Activated CD8-positive, alpha-beta T cell treated with anti-CD3 and anti-CD28 coated beads, Interleukin-2, amount 10 ng/mL, durations not matched to agents 7 days and 5 days (primary cell): ENCODE measurements around the gene LPAR4. TPM values are rescaled to one million over a fixed set of nuclear protein-coding genes. Genes with fewer than 3 reads are reported as not detected.

ENCODE experiments used
- ATAC-seq: fragments of 150-1000 bp; cut with Tn5 transposase; one replicate; pipeline ENCODE4 v1.10.0; 2021; ENCODE audit warnings: moderate library complexity
- CTCF ChIA-PET: fragments of 350-600 bp; sonication (Branson Sonifier 250); formaldehyde crosslinking; loops from one replicate; lab custom pipeline; 2021; ENCODE audit warnings: antibody characterized with exemption; lab: Charles Lee
- POLR2A ChIA-PET: fragments of 350-600 bp; sonication (Branson Sonifier 250); formaldehyde crosslinking; loops from one replicate; lab custom pipeline; 2021; ENCODE audit warnings: antibody characterized with exemption; lab: Charles Lee
- DNase-seq: peaks from one replicate; pipeline ENCODE4 v3.0.0-alpha.2; 2020
- H3K27ac Mint-ChIP-seq: one replicate; pipeline ENCODE4 v1.8.0; 2021; ENCODE audit warnings: mild to moderate bottlenecking, mixed read lengths
- H3K27me3 Mint-ChIP-seq: one replicate; pipeline ENCODE4 v1.8.0; 2021; ENCODE audit warnings: low read depth, mixed read lengths
- H3K36me3 Mint-ChIP-seq: one replicate; pipeline ENCODE4 v1.8.0; 2021; ENCODE audit warnings: low read depth, mixed read lengths
- H3K4me1 Mint-ChIP-seq: one replicate; pipeline ENCODE4 v1.8.0; 2021; ENCODE audit warnings: low read depth, mixed read lengths
- H3K4me3 Mint-ChIP-seq: one replicate; pipeline ENCODE4 v1.8.0; 2021; ENCODE audit warnings: mild to moderate bottlenecking, mixed read lengths
- H3K9me3 Mint-ChIP-seq: one replicate; pipeline ENCODE4 v1.8.0; 2022; ENCODE audit warnings: mixed read lengths; ENCODE audit not compliant: insufficient read depth
- total RNA-seq, 2 experiments: library from RNA; stranded (reverse); gene quantifications; one replicate each; pipeline ENCODE4 v1.2.3, GENCODE V29; 2021

LPAR4 gene
- not detected for total RNA-seq

- Mint-ChIP-seq H3K4me1 (no peaks in the 10 kb centered on the region), H3K27ac (no peak within 1 kb of the TSS), H3K9me3 (no peaks in the 10 kb centered on the region), H3K4me3 (no peak within 1 kb of the TSS), H3K27me3 (no peaks in the 10 kb centered on the region), H3K36me3 (no peaks in the 10 kb centered on the region)
- DNase-seq (no peak), ATAC-seq (no peak)
- CTCF ChIA-PET = no interaction called here
- POLR2A ChIA-PET = no interaction called here
These were observed at the start of gene LPAR4 for GRCh38 chrX:78747489-78747888. TSS of gene LPAR4 (plus strand) at chrX:78747720. CDS start at chrX:78754870, 7,150 bp downstream.

- Mint-ChIP-seq H3K36me3 (no peaks in the 10 kb centered on the region), H3K4me3 (no peak overlapping the region), H3K27ac (no peak overlapping the region), H3K9me3 (no peaks in the 10 kb centered on the region), H3K27me3 (no peaks in the 10 kb centered on the region), H3K4me1 (no peaks in the 10 kb centered on the region)
- ChIA-PET CTCF (no interaction called here), POLR2A (no interaction called here)
- no peak for ATAC-seq
- no peak for DNase-seq
These were observed 41.4 kb upstream of the LPAR4 start for GRCh38 chrX:78706071-78706470.

GRCh38 chrX:78708262-78708661, 39.3 kb upstream of the LPAR4 start:
- DNase-seq (no peak), ATAC-seq (no peak)
- no peaks in the 10 kb centered on the region for H3K36me3 Mint-ChIP-seq
- H3K4me1 Mint-ChIP-seq = no peaks in the 10 kb centered on the region
- ChIA-PET CTCF (interaction anchor here (0.8 to 1.5 kb wide), 3 partner anchors 114 to 373 kb away, joined by 3 to 4 read pairs (median 3); no protein-coding TSS in a partner anchor), POLR2A (no interaction called here)
- H3K27ac Mint-ChIP-seq = no peak overlapping the region
- H3K9me3 Mint-ChIP-seq = no peaks in the 10 kb centered on the region
- no peaks in the 10 kb centered on the region for H3K27me3 Mint-ChIP-seq
- H3K4me3 Mint-ChIP-seq = no peak overlapping the region

GRCh38 chrX:78708816-78709215, 38.7 kb upstream of the LPAR4 start:
- H3K27ac Mint-ChIP-seq = no peak overlapping the region
- no peak overlapping the region for H3K4me3 Mint-ChIP-seq
- DNase-seq (no peak), ATAC-seq (no peak)
- POLR2A ChIA-PET = no interaction called here
- no peaks in the 10 kb centered on the region for H3K27me3 Mint-ChIP-seq
- H3K4me1 Mint-ChIP-seq = no peaks in the 10 kb centered on the region
- CTCF ChIA-PET = interaction anchor here (0.8 to 1.5 kb wide), 2 partner anchors 115 to 373 kb away, joined by 3 to 4 read pairs; no protein-coding TSS in a partner anchor
- no peaks in the 10 kb centered on the region for H3K36me3 Mint-ChIP-seq
- no peaks in the 10 kb centered on the region for H3K9me3 Mint-ChIP-seq

GRCh38 chrX:78710171-78710570, 37.3 kb upstream of the LPAR4 start:
- Mint-ChIP-seq H3K36me3 (no peaks in the 10 kb centered on the region), H3K4me1 (no peaks in the 10 kb centered on the region), H3K27ac (no peak overlapping the region), H3K4me3 (no peak overlapping the region), H3K9me3 (no peaks in the 10 kb centered on the region), H3K27me3 (no peaks in the 10 kb centered on the region)
- no peak for ATAC-seq
- POLR2A ChIA-PET = no interaction called here
- CTCF ChIA-PET = no interaction called here
- DNase-seq = no peak

GRCh38 chrX:78712336-78712735, 35.2 kb upstream of the LPAR4 start:
- Mint-ChIP-seq H3K36me3 (no peaks in the 10 kb centered on the region), H3K27me3 (no peaks in the 10 kb centered on the region), H3K4me3 (no peak overlapping the region), H3K4me1 (no peaks in the 10 kb centered on the region), H3K27ac (no peak overlapping the region), H3K9me3 (peaks cover 5% of the 10 kb centered on the region)
- no peak for ATAC-seq
- DNase-seq = no peak
- CTCF ChIA-PET = no interaction called here
- POLR2A ChIA-PET = no interaction called here

- Mint-ChIP-seq H3K27ac (no peak overlapping the region), H3K4me3 (no peak overlapping the region), H3K36me3 (no peaks in the 10 kb centered on the region), H3K27me3 (no peaks in the 10 kb centered on the region), H3K9me3 (peaks cover 4% of the 10 kb centered on the region), H3K4me1 (no peaks in the 10 kb centered on the region)
- no peak for DNase-seq
- POLR2A ChIA-PET = no interaction called here
- no peak for ATAC-seq
- CTCF ChIA-PET = no interaction called here
These were observed 22.2 kb upstream of the LPAR4 start for GRCh38 chrX:78725287-78725686.

- Mint-ChIP-seq H3K27me3 (no peaks in the 10 kb centered on the region), H3K27ac (no peak overlapping the region), H3K4me1 (no peaks in the 10 kb centered on the region), H3K36me3 (no peaks in the 10 kb centered on the region), H3K4me3 (no peak overlapping the region), H3K9me3 (no peaks in the 10 kb centered on the region)
- no peak for ATAC-seq
- ChIA-PET POLR2A (no interaction called here), CTCF (no interaction called here)
- no peak for DNase-seq
These were observed 1.0 kb upstream of the LPAR4 start for GRCh38 chrX:78746496-78746895.

GRCh38 chrX:78747971-78748370, 451 bp downstream of the LPAR4 start:
- Mint-ChIP-seq H3K9me3 (no peaks in the 10 kb centered on the region), H3K4me1 (no peaks in the 10 kb centered on the region), H3K36me3 (no peaks in the 10 kb centered on the region), H3K4me3 (no peak overlapping the region), H3K27me3 (no peaks in the 10 kb centered on the region), H3K27ac (no peak overlapping the region)
- ATAC-seq (no peak), DNase-seq (no peak)
- ChIA-PET POLR2A (no interaction called here), CTCF (no interaction called here)

- no peaks in the 10 kb centered on the region for H3K9me3 Mint-ChIP-seq
- H3K27ac Mint-ChIP-seq = no peak overlapping the region
- ATAC-seq (no peak), DNase-seq (no peak)
- no peaks in the 10 kb centered on the region for H3K27me3 Mint-ChIP-seq
- POLR2A ChIA-PET = no interaction called here
- H3K36me3 Mint-ChIP-seq = no peaks in the 10 kb centered on the region
- no peak overlapping the region for H3K4me3 Mint-ChIP-seq
- no peaks in the 10 kb centered on the region for H3K4me1 Mint-ChIP-seq
- CTCF ChIA-PET = no interaction called here
These were observed 1.3 kb downstream of the LPAR4 start for GRCh38 chrX:78748846-78749245.

GRCh38 chrX:78753571-78753970, 6.1 kb downstream of the LPAR4 start:
- no peak overlapping the region for H3K27ac Mint-ChIP-seq
- no peaks in the 10 kb centered on the region for H3K36me3 Mint-ChIP-seq
- H3K4me3 Mint-ChIP-seq = no peak overlapping the region
- POLR2A ChIA-PET = no interaction called here
- CTCF ChIA-PET = interaction anchor here (1.0 kb wide), 1 partner anchor 103 kb away, joined by 3 read pairs; no protein-coding TSS in a partner anchor
- H3K9me3 Mint-ChIP-seq = no peaks in the 10 kb centered on the region
- no peak for DNase-seq
- ATAC-seq = no peak
- no peaks in the 10 kb centered on the region for H3K27me3 Mint-ChIP-seq
- H3K4me1 Mint-ChIP-seq = peaks cover 6% of the 10 kb centered on the region

- no peak overlapping the region for H3K4me3 Mint-ChIP-seq
- no peaks in the 10 kb centered on the region for H3K27me3 Mint-ChIP-seq
- DNase-seq (no peak), ATAC-seq (no peak)
- H3K36me3 Mint-ChIP-seq = no peaks in the 10 kb centered on the region
- no peaks in the 10 kb centered on the region for H3K9me3 Mint-ChIP-seq
- POLR2A ChIA-PET = no interaction called here
- no peak overlapping the region for H3K27ac Mint-ChIP-seq
- H3K4me1 Mint-ChIP-seq = peaks cover 6% of the 10 kb centered on the region
- CTCF ChIA-PET = no interaction called here
These were observed 7.4 kb downstream of the LPAR4 start for GRCh38 chrX:78754917-78755316.

GRCh38 chrX:78759081-78759480, 11.6 kb downstream of the LPAR4 start:
- DNase-seq (no peak), ATAC-seq (no peak)
- H3K27ac Mint-ChIP-seq = no peak overlapping the region
- H3K27me3 Mint-ChIP-seq = no peaks in the 10 kb centered on the region
- no peak overlapping the region for H3K4me3 Mint-ChIP-seq
- peaks cover 6% of the 10 kb centered on the region for H3K4me1 Mint-ChIP-seq
- no peaks in the 10 kb centered on the region for H3K9me3 Mint-ChIP-seq
- ChIA-PET CTCF (no interaction called here), POLR2A (no interaction called here)
- H3K36me3 Mint-ChIP-seq = no peaks in the 10 kb centered on the region
